22Rv1 (cell line): ENCODE results near the gene RPS18.
A peak's percentile ranks its signal among the peaks of the same experiment; 100 is the strongest.
"Not testable (repeated sequence)": the region's sequence is repeated elsewhere in the genome, so short reads cannot be mapped to it uniquely, and the experiment has no call there.

ENCODE experiments used
- H3K27ac ChIP-seq: fragments of 450-650 bp; 2 replicates; pipeline ENCODE4 v1.5.1; 2017
- ZFX ChIP-seq: fragments of 450-650 bp; IDR thresholded peaks from 2 replicates; pipeline ENCODE4 v1.6.1; 2017; ENCODE audit warnings: antibody characterized with exemption, borderline replicate concordance
- TF ChIP-seq, protein P1 (sequence below): fragments of 450-650 bp; IDR thresholded peaks from 2 replicates; pipeline ENCODE4 v1.5.1; 2017; ENCODE audit warnings: mild to moderate bottlenecking

RPS18 gene

DNA sequence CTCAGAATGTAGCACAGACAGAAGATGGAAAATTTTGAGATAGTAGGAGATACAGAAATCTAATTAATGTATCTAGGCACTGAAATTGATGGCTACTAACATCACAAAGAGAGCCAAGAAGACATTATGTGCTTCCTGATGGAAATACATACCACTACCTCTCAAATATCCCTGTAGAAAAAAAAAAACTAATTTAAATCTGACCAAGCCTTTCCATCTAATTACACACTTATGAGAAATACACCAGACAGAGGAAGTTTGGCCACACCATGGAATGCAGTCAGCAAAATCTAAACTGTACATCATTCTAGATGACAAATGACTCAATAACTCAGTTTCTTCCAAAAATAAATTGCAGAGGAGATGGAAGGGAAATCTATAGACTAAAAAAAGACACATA is 19.1 kb upstream of the RPS18 start:
- TF ChIP-seq, protein P1, sequence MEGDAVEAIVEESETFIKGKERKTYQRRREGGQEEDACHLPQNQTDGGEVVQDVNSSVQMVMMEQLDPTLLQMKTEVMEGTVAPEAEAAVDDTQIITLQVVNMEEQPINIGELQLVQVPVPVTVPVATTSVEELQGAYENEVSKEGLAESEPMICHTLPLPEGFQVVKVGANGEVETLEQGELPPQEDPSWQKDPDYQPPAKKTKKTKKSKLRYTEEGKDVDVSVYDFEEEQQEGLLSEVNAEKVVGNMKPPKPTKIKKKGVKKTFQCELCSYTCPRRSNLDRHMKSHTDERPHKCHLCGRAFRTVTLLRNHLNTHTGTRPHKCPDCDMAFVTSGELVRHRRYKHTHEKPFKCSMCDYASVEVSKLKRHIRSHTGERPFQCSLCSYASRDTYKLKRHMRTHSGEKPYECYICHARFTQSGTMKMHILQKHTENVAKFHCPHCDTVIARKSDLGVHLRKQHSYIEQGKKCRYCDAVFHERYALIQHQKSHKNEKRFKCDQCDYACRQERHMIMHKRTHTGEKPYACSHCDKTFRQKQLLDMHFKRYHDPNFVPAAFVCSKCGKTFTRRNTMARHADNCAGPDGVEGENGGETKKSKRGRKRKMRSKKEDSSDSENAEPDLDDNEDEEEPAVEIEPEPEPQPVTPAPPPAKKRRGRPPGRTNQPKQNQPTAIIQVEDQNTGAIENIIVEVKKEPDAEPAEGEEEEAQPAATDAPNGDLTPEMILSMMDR, result no peak
- TF ChIP-seq ZFX, result no peak
- no peak overlapping the region for H3K27ac ChIP-seq

DNA sequence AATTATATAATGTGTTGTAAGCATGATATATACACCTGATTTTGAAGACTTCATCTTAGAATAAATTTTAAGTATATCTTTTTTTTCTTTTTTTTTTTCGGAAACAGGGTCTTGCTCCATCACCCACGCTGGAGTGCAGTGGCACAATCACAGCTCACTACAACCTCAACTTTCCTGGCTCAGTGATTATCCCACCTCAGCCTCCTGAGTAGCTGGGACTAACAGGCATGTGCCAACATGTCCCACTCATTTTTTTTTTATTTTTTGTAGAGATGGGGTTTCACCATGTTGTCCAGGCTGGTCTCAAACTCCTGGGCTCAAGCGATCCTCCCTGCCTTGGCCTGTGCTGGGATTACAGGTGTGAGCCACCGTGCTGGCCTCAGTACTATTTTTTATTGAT is 17.3 kb upstream of the RPS18 start:
- no peak for TF ChIP-seq ZFX
- TF ChIP-seq, protein P1, result no peak
- H3K27ac ChIP-seq, result no peak overlapping the region

- TF ChIP-seq, protein P1, result no peak
- no peak for TF ChIP-seq ZFX
- no peak overlapping the region for H3K27ac ChIP-seq
These were observed 12.8 kb upstream of the RPS18 start for GRCh38 chr6:33259032-33259431.

GRCh38 chr6:33262490-33262889 is 9.4 kb upstream of the RPS18 start:
- not testable (repeated sequence) for H3K27ac ChIP-seq

DNA sequence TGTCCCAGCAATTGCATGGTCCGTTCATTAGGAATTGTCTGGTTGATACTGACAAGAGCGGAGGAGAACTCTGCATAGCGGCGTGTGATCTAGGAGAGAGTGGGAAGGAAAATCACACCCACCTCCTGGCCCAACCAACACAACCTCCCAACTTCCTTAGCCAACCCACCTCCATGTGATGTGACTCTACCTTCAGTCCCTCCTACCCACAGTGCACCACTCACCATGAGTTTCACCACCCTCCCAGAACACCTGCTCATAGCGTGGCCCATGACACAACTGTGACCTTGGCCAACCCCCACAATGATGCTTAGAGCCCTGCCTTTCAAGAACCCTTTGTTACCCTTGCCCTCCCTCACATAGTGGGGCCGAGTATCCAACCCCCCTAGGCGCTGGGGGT is 7.9 kb upstream of the RPS18 start:
- TF ChIP-seq ZFX, result no peak
- TF ChIP-seq, protein P1, result no peak
- no peak overlapping the region for H3K27ac ChIP-seq

- TF ChIP-seq ZFX, result no peak
- TF ChIP-seq, protein P1, result no peak
These were observed 783 bp upstream of the RPS18 start for GRCh38 chr6:33271117-33271467.

DNA sequence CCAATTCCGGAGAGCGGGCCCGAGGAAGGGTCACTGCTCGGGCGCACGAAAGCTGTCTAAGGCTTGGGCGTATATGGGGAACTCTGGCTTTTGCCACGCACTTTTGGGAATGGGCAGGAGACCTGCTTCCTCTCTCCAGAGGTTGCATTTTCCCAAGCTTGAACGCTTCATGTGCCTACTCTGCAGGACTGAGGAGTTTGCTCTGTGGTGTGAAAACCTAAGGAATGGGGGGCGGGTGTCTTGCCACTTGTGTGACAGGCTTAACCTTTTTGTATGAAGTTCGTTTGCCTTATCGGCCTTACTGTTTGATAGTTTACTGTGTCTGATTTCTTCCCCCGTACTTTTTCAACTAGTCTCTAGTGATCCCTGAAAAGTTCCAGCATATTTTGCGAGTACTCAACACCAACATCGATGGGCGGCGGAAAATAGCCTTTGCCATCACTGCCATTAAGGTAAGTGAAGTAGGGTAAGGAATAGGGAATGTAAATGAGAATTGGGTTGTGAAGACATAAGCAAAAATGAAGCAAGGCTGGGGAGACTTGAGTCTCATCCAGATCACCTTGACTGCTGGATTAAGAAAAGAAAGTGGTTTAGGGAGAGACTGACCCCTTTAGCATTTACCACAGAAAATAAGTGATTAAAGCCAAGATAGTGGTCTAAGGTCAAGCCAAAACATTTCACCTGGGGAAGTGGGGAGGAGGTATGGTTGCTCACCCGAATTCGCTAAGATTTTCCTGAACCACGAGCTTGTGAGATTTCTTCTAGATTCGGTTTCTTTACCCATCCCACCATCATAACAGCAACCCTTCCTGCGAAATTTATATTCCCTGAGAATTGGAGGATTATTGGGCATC is 627 bp downstream of the RPS18 start:
- TF ChIP-seq, protein P1, result no peak
- TF ChIP-seq ZFX, result no peak

More at GRCh38 chr6:33271117-33271467, 783 bp upstream of the RPS18 start:
- peak overlapping the region; percentile 93 for H3K27ac ChIP-seq

More for the DNA sequence above, 627 bp downstream of the RPS18 start:
- peak overlapping the region; percentile 93 for H3K27ac ChIP-seq
